Spleen (tissue), 13 donors: ENCODE data around the gene CHRNA4. TPM values are rescaled to one million over a fixed set of nuclear protein-coding genes. Genes with fewer than 3 reads are reported as not detected.

Experiments used
- DNase-seq: peaks from one replicate; pipeline ENCODE4 v3.0.0-alpha.2; 2020
- H3K27ac ChIP-seq, 8 donors: fragments of 200-600 bp; sonication (generic) in 7 of 8; 1 replicate in 4 of 8; 2 replicates in 4 of 8; pipeline versions ENCODE4 v1.5.0 to v1.8.0; 2016 to 2021; ENCODE audit warnings: inconsistent platforms in 4 of 8, mild to moderate bottlenecking in 4 of 8, moderate library complexity in 1 of 8
- H3K27me3 ChIP-seq, 7 donors: fragments of 200-600 bp; sonication (generic) in 6 of 7; replicated peaks in 1 of 7; 1 replicate in 4 of 7; 2 replicates in 3 of 7; pipeline versions ENCODE4 v1.5.0 to v1.8.0; 2016 to 2021; ENCODE audit warnings: inconsistent platforms in 3 of 7, mild to moderate bottlenecking in 1 of 7
- H3K36me3 ChIP-seq, 6 donors: fragments of 200-600 bp; sonication (generic) in 5 of 6; 1 replicate in 4 of 6; 2 replicates in 2 of 6; pipeline versions ENCODE4 v1.5.0 to v1.8.0; 2016 to 2021; ENCODE audit warnings: inconsistent platforms in 2 of 6
- H3K4me1 ChIP-seq, 6 donors: fragments of 200-600 bp; sonication (generic) in 5 of 6; 1 replicate in 3 of 6; 2 replicates in 3 of 6; pipeline versions ENCODE4 v1.5.0 to v1.8.0; 2016 to 2021; ENCODE audit warnings: inconsistent platforms in 3 of 6
- H3K4me3 ChIP-seq, 8 donors: fragments of 200-600 bp; sonication (generic) in 7 of 8; 1 replicate in 4 of 8; 2 replicates in 4 of 8; pipeline versions ENCODE4 v1.5.0 to v1.8.0; 2016 to 2021; ENCODE audit warnings: inconsistent platforms in 4 of 8, mild to moderate bottlenecking in 4 of 8, moderate library complexity in 2 of 8
- H3K9me3 ChIP-seq, 8 donors: fragments of 200-600 bp; sonication (generic) in 7 of 8; 1 replicate in 4 of 8; 2 replicates in 4 of 8; pipeline versions ENCODE4 v1.5.0 to v1.8.0; 2016 to 2021; ENCODE audit warnings: inconsistent platforms in 4 of 8
- CTCF ChIP-seq, 11 experiments: fragments of 200-600 bp in 7 of 11; fragments of 450-650 bp in 4 of 11; sonication (generic) in 4 of 11; IDR thresholded peaks in 8 of 11; conservative IDR thresholded peaks in 3 of 11; 1 replicate in 7 of 11; 2 replicates in 4 of 11; pipeline versions ENCODE4 v1.4.0 to v1.8.0; 2016 to 2021; ENCODE audit warnings: antibody characterized with exemption in 11 of 11, inconsistent platforms in 4 of 11, mild to moderate bottlenecking in 1 of 11
- POLR2A ChIP-seq, 3 donors: fragments of 450-650 bp; IDR thresholded peaks; one replicate each; pipeline ENCODE4 v1.5.1; 2017; ENCODE audit warnings: antibody characterized with exemption in 3 of 3, mild to moderate bottlenecking in 1 of 3
- POLR2AphosphoS5 ChIP-seq, 3 donors: sonication (generic); formaldehyde crosslinking; IDR thresholded peaks; one replicate each; pipeline ENCODE4 v1.5.1; 2017; ENCODE audit warnings: antibody characterized with exemption in 3 of 3
- WGBS, 5 donors: extraction: QIAGEN DNeasy Blood & Tissue Kit in 3 of 5; methylation state at CpG; one replicate each; pipeline versions ENCODE4 v1.1.5 to v1.1.7; 2013 to 2018; 5-methylcytosine and 5-hydroxymethylcytosine counted together
- intact Hi-C: fragments of 100-400 bp; cut with DNase I; formaldehyde crosslinking; loops from one replicate; pipeline ENCODE4 v1.15.0; 2023; ENCODE audit warnings: low total_unique reads
- long read RNA-seq, 2 donors: transcript quantifications; one replicate each; lab custom pipeline, GENCODE V29; 2026
- polyA plus RNA-seq, 3 donors: library from polyadenylated mRNA; stranded (reverse); fragments of 200-250 nt; gene quantifications; one replicate each; pipeline ENCODE4 v1.2.1, GENCODE V29; 2013
- total RNA-seq, 7 donors: library from RNA; depleted of rRNA in 3 of 7; stranded (reverse); fragments of >200 nt in 3 of 7; fragmentation: NEBNext Ultra II Directional in 4 of 7; extraction: Animal tissue kit (Norgen Biotek cat#: 25700) in 4 of 7; gene quantifications; one replicate each; pipeline versions ENCODE4 v1.1.0 to v1.2.1, GENCODE V29; 2016 to 2021
- donor health status: healthy with polysubstance abuse.
- donor health status: DM: no; HTN: no; CAD: no; lungs with moderate emphysema.
- donor health status: DM: no; HTN: no; CAD: no.
- donor health status: Bipolar disorder and iron deficiency.
- donor health status: healthy.
- donor health status: DM: no; HTN: no; CAD: no.
- donor health status: DM: yes; HTN: yes; CAD: no.

The CHRNA4 gene
- total RNA-seq: 10 to 100 TPM in 1 of 7 donors, 1 to 10 TPM in 4, under 1 TPM in 2; 0.74 to 13.8 (median 1.7) TPM
- polyA plus RNA-seq: under 1 TPM in 2 of 3 donors, not detected in 1; 0.15 to 0.86 TPM
- long read RNA-seq, donor 1: 0 reads
- long read RNA-seq, donor 2: 0 reads

DNA sequence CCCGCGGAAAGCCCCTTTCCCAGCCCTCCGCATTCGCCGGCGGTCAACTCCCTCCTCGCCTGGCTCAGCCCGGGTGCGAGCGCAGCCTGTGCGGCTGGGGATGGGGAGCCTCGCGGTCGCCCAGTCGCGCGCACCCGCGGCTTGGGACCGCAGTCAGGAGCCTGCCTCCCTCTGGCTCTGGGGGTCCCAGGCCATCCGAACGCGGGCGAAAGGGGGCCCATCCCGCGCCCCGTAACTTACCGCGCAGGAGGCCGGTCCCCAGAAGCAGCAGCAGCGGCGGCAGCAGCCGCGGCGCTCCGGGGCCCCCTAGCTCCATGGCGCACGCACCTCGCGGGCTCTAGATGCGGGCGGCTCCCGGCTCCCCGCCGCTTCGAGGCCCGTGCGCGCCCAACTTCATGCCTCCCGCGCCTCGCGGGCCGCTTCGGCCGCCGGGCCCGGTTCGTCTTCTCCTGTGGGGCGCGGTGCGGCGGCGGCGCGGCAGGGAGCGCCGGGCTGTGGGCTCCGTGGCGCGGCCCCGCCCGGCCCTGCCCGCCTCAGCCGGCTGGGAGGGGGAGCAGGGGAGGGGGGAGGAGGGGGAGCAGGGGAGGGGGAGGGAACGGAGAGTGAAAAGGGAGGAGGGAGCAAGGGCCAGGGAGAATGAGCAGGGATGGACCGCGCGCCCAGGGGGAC, at the start of gene CHRNA4:
CHRNA4 (minus strand) TSS at position 500 of the 669 bp plus-strand sequence; CDS start at position 316, 184 bp downstream.
- H3K27ac ChIP-seq: no peak within 1 kb of the TSS
- H3K4me3 ChIP-seq: peak within 1 kb of the TSS; percentile 8 to 48 (median 22)
- intact Hi-C loops: no loop called here
- 3 to 25% (median 4%) methylated on average over 10 to 78 of the region's 79 CpGs for WGBS, 5 donors
- H3K4me1 ChIP-seq: peaks cover 0 to 19% (median 11%) of the 10 kb centered on the region in 6 donors
- peaks cover 4 to 88% (median 25%) of the 10 kb centered on the region in 7 donors for H3K27me3 ChIP-seq
- H3K36me3 ChIP-seq: no peaks in the 10 kb centered on the region
- H3K9me3 ChIP-seq: no peaks in the 10 kb centered on the region
- TF ChIP-seq POLR2A (IDR thresholded peaks at IDR 0.05): no peak
- no peak for TF ChIP-seq CTCF (IDR thresholded peaks at IDR 0.05 in 8 of 11, conservative IDR thresholded peaks at IDR 0.05 in 3 of 11)
- TF ChIP-seq POLR2AphosphoS5 (IDR thresholded peaks at IDR 0.05): no peak
- DNase-seq: peak; percentile 54

- DNase-seq: no peak
- Histone ChIP-seq H3K4me1 (peaks cover 0 to 17% (median 5%) of the 10 kb centered on the region in 6 donors), H3K9me3 (no peaks in the 10 kb centered on the region), H3K4me3 (no peak overlapping the region), H3K36me3 (no peaks in the 10 kb centered on the region), H3K27ac (no peak overlapping the region), H3K27me3 (peaks cover 0 to 58% (median 11%) of the 10 kb centered on the region in 7 donors)
- TF ChIP-seq POLR2A (IDR thresholded peaks at IDR 0.05) (no peak), POLR2AphosphoS5 (IDR thresholded peaks at IDR 0.05) (no peak), CTCF (IDR thresholded peaks at IDR 0.05 in 8 of 11, conservative IDR thresholded peaks at IDR 0.05 in 3 of 11) (no peak)
- 78 to 90% (median 85%) methylated on average over 18 to 21 of the region's 23 CpGs for WGBS, 5 donors
- intact Hi-C loops: no loop called here
Observed at GRCh38 chr20:63409834-63410435, 48.8 kb upstream of the CHRNA4 start.

- no peak for DNase-seq
- TF ChIP-seq CTCF (IDR thresholded peaks at IDR 0.05 in 8 of 11, conservative IDR thresholded peaks at IDR 0.05 in 3 of 11) (no peak), POLR2AphosphoS5 (IDR thresholded peaks at IDR 0.05) (no peak), POLR2A (IDR thresholded peaks at IDR 0.05) (no peak)
- WGBS, 5 donors: 80 to 93% (median 84%) methylated on average over 17 to 21 of the region's 21 CpGs
Observed at GRCh38 chr20:63409066-63409833, 48.1 kb upstream of the CHRNA4 start.

More at GRCh38 chr20:63409066-63409833, 48.1 kb upstream of the CHRNA4 start:
- H3K9me3 ChIP-seq: no peaks in the 10 kb centered on the region
- peaks cover 0 to 17% (median 5%) of the 10 kb centered on the region in 6 donors for H3K4me1 ChIP-seq
- H3K4me3 ChIP-seq: no peak overlapping the region
- intact Hi-C loops: no loop called here
- H3K27me3 ChIP-seq: peaks cover 0 to 57% (median 11%) of the 10 kb centered on the region in 7 donors
- no peaks in the 10 kb centered on the region for H3K36me3 ChIP-seq
- no peak overlapping the region for H3K27ac ChIP-seq
